ENCODE measurements around the gene KIF26B. TPM values are rescaled to one million over a fixed set of nuclear protein-coding genes. Genes with fewer than 3 reads are reported as not detected.

KIF26B gene
- total and polyA plus RNA-seq, 7 donors = 0.01 to 0.32 (median 0.06) TPM

DNA sequence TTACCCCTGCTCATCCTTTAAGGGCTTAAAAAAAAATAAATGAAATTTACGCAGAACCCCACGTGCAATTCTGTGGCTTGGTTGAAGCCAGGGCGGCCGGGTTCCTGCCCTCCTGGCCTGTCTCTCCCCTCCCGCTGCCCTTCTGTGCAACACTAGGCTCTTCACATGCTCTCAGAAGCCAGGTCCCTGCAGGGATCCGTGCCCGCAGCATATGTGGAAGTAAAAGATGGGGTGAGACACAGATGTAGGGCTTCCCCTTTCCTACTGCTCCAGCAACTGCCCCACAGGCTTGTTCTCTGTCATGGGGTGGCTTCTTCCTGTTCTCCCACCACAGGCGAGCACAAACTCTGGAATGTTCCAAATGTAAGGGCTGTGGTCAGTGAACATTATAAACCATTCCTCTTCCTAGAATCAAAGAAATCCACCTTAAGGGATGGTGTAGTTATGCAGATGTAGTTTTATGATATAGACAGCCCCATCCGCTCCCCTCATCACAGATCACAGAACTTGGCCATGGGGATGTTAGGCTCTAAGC, 535.4 kb downstream of the KIF26B start:
- no peak overlapping the region for H3K27ac ChIP-seq
- WGBS, 3 donors = 81 to 89% (median 82%) methylated on average over 9 of the region's 9 CpGs
- H3K4me1 ChIP-seq = no peaks in the 10 kb centered on the region
- no peak overlapping the region for H3K4me3 ChIP-seq
- H3K36me3 ChIP-seq (ENCODE audit: insufficient read depth in 1 of 2, low read depth in 1 of 2) = no peaks in the 10 kb centered on the region
- ATAC-seq (no peak), DNase-seq (no peak)
- peaks cover 0 to 4% (median 2%) of the 10 kb centered on the region in 3 donors for H3K27me3 ChIP-seq (ENCODE audit: insufficient read depth in 3 of 3, low read length in 2 of 3)
- intact Hi-C loops (cut with DNase I) = no loop called here
- TF ChIP-seq, protein P1, sequence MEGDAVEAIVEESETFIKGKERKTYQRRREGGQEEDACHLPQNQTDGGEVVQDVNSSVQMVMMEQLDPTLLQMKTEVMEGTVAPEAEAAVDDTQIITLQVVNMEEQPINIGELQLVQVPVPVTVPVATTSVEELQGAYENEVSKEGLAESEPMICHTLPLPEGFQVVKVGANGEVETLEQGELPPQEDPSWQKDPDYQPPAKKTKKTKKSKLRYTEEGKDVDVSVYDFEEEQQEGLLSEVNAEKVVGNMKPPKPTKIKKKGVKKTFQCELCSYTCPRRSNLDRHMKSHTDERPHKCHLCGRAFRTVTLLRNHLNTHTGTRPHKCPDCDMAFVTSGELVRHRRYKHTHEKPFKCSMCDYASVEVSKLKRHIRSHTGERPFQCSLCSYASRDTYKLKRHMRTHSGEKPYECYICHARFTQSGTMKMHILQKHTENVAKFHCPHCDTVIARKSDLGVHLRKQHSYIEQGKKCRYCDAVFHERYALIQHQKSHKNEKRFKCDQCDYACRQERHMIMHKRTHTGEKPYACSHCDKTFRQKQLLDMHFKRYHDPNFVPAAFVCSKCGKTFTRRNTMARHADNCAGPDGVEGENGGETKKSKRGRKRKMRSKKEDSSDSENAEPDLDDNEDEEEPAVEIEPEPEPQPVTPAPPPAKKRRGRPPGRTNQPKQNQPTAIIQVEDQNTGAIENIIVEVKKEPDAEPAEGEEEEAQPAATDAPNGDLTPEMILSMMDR (IDR thresholded peaks at IDR 0.05) = no peak
- no peaks in the 10 kb centered on the region for H3K9me3 ChIP-seq

DNA sequence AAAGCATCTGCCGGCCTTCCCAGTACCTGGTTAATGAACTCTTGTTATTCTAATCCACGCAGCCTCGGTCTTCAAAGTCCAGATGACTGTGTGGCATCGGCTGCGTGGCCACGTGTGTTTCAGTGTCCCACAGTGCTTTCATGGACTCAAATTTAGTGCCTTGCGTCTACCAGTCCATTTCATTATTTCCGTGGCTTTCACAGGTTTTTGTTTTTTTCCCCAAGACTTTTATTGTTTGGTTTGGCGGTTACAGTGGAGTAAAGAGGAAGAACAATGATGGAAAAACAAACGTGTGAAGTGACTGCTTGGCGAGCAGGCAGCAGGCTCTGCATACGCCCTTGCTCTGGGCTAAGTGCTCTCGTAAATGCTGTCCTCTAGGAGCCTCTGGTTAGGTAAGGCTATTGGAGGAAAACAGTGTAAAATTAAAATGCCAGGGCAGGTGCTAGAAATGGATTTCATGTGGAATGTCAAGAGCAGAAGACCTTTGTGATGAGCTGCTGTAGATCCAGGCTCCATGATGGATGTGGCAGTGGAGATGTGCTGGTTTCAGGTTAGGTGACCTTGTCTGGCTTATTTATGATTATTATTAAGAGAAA, 536.3 kb downstream of the KIF26B start:
- H3K9me3 ChIP-seq = no peaks in the 10 kb centered on the region
- no peak for DNase-seq
- H3K36me3 ChIP-seq (ENCODE audit: insufficient read depth in 1 of 2, low read depth in 1 of 2) = no peaks in the 10 kb centered on the region
- ATAC-seq = no peak
- peaks cover 0 to 4% (median 2%) of the 10 kb centered on the region in 3 donors for H3K27me3 ChIP-seq (ENCODE audit: insufficient read depth in 3 of 3, low read length in 2 of 3)
- intact Hi-C loops (cut with DNase I) = no loop called here
- 71 to 78% (median 75%) methylated on average over 13 of the region's 13 CpGs for WGBS, 3 donors
- TF ChIP-seq, protein P1 (IDR thresholded peaks at IDR 0.05) = no peak
- H3K27ac ChIP-seq = no peak overlapping the region
- H3K4me3 ChIP-seq = no peak overlapping the region
- no peaks in the 10 kb centered on the region for H3K4me1 ChIP-seq

DNA sequence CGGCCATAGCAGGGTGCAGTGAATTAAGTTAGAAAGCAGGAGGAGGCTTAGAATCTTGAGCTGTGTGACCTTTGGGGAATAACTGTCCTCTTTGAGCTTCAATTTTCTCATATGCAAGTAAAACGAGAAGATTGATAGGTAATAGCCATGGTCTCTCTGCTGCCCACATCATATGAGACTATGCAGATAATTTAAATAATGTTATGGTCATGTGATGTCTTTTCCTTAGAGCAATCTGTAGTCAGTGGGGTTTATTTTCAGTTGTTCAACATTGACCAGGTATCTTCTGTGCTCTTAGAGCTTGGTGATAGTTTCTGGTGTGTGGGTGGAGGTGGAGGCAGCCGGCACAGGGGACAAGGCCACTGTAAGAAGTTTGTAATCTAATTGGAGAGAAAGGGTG, 537.1 kb downstream of the KIF26B start:
- intact Hi-C loops (cut with DNase I) = no loop called here
- DNase-seq = no peak
- Histone ChIP-seq H3K4me1 (no peaks in the 10 kb centered on the region), H3K36me3 (ENCODE audit: insufficient read depth in 1 of 2, low read depth in 1 of 2) (no peaks in the 10 kb centered on the region), H3K27me3 (ENCODE audit: insufficient read depth in 3 of 3, low read length in 2 of 3) (peaks cover 0 to 4% (median 2%) of the 10 kb centered on the region in 3 donors), H3K9me3 (no peaks in the 10 kb centered on the region), H3K4me3 (no peak overlapping the region), H3K27ac (no peak overlapping the region)
- TF ChIP-seq, protein P1 (IDR thresholded peaks at IDR 0.05) = no peak
- ATAC-seq = no peak
- WGBS, 3 donors = 83 to 86% (median 86%) methylated on average over 3 of the region's 3 CpGs

DNA sequence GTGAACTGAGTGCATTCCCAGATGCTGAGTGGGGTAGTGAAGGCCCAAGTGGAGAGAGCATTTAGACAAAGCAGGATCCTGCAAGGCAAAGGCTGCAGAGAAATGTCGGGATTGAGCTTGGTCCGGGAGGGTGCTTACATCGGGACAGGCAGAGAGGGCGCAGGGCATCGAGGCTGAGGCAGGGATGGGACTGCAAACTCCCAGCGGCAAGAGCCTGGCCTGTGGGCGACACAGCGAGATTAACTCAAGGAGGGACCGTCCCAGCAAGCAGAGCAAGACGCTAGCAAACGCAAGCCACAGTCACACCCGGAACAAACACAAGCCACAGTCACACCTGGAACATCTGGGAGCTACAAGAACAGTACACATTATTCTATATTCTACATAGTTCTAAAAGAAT, 537.5 kb downstream of the KIF26B start:
- Histone ChIP-seq H3K27ac (no peak overlapping the region), H3K27me3 (ENCODE audit: insufficient read depth in 3 of 3, low read length in 2 of 3) (peaks cover 0 to 4% (median 2%) of the 10 kb centered on the region in 3 donors), H3K4me3 (no peak overlapping the region), H3K4me1 (no peaks in the 10 kb centered on the region), H3K9me3 (no peaks in the 10 kb centered on the region), H3K36me3 (ENCODE audit: insufficient read depth in 1 of 2, low read depth in 1 of 2) (no peaks in the 10 kb centered on the region)
- intact Hi-C loops (cut with DNase I) = no loop called here
- DNase-seq = no peak
- 91 to 93% (median 91%) methylated on average over 12 of the region's 12 CpGs for WGBS, 3 donors
- TF ChIP-seq, protein P1 (IDR thresholded peaks at IDR 0.05) = no peak
- ATAC-seq = no peak
